Measurements from ENCODE around the gene ZNF750.

ZNF750 gene

GRCh38 chr17:82783498-82783897 is 56.3 kb downstream of the ZNF750 start:
- H3K9me3 ChIP-seq (ENCODE audit: insufficient read depth, low read length): no peaks in the 10 kb centered on the region
- no peaks in the 10 kb centered on the region for H3K27me3 ChIP-seq (ENCODE audit: low read depth, low read length)
- H3K4me1 ChIP-seq (ENCODE audit: low read length): peaks cover 3% of the 10 kb centered on the region; the same call in 1 of the 2 replicates
- H3K4me2 ChIP-seq (ENCODE audit: low read length): no peak overlapping the region
- TF ChIP-seq CTCF (IDR thresholded peaks at IDR 0.05; ENCODE audit: low read depth, low read length) (no peak), EZH2phosphoT487 (IDR thresholded peaks at IDR 0.05; ENCODE audit: low read depth) (no peak)
- no peak overlapping the region for H3K4me3 ChIP-seq (ENCODE audit: low read length)
- no peak overlapping the region for H2AFZ ChIP-seq (ENCODE audit: low read depth, low read length)
- H3K9ac ChIP-seq (ENCODE audit: low read length): no peak overlapping the region
- no peaks in the 10 kb centered on the region for H3K79me2 ChIP-seq (ENCODE audit: low read length)
- no peak overlapping the region for H3K27ac ChIP-seq (ENCODE audit: low read length)
- H3K36me3 ChIP-seq (replicated peaks; ENCODE audit: low read depth, low read length): peaks cover 9% of the 10 kb centered on the region
- peaks cover 7% of the 10 kb centered on the region; the same call in 1 of the 2 replicates for H4K20me1 ChIP-seq (ENCODE audit: insufficient read depth, low read length)

- H4K20me1 ChIP-seq (ENCODE audit: insufficient read depth, low read length): peaks cover 7% of the 10 kb centered on the region; the same call in 1 of the 2 replicates
- no peak overlapping the region for H2AFZ ChIP-seq (ENCODE audit: low read depth, low read length)
- H3K9ac ChIP-seq (ENCODE audit: low read length): no peak overlapping the region
- no peaks in the 10 kb centered on the region for H3K79me2 ChIP-seq (ENCODE audit: low read length)
- TF ChIP-seq CTCF (IDR thresholded peaks at IDR 0.05; ENCODE audit: low read depth, low read length): no peak
- no peak for TF ChIP-seq EZH2phosphoT487 (IDR thresholded peaks at IDR 0.05; ENCODE audit: low read depth)
- H3K4me3 ChIP-seq (ENCODE audit: low read length): no peak overlapping the region
- no peaks in the 10 kb centered on the region for H3K27me3 ChIP-seq (ENCODE audit: low read depth, low read length)
- no peak overlapping the region for H3K4me2 ChIP-seq (ENCODE audit: low read length)
- H3K9me3 ChIP-seq (ENCODE audit: insufficient read depth, low read length): no peaks in the 10 kb centered on the region
- H3K27ac ChIP-seq (ENCODE audit: low read length): no peak overlapping the region
- peaks cover 9% of the 10 kb centered on the region for H3K36me3 ChIP-seq (replicated peaks; ENCODE audit: low read depth, low read length)
- H3K4me1 ChIP-seq (ENCODE audit: low read length): peaks cover 3% of the 10 kb centered on the region; the same call in 1 of the 2 replicates
These were observed 57.1 kb downstream of the ZNF750 start for GRCh38 chr17:82782657-82783207.

DNA sequence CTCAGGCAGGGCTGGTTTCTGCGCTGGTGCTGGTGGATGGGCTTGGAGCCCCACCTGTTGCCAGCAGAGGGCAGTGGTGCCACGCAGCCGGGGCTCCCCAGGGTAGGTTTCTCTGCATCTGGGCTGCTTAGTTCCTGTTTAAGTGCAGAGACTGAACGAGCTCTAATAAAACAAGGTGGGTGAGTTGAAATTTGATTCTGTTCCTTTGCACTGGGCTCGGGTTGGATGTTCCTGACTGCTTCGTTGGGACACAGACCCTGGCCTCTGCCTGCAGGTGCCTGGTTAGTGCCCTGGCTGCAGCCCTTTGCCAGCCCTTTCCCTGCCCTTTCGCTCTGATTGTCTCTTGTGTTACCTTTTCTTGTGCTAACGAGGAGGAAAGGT is 57.9 kb downstream of the ZNF750 start:
- Histone ChIP-seq H4K20me1 (ENCODE audit: insufficient read depth, low read length) (peaks cover 7% of the 10 kb centered on the region; the same call in 1 of the 2 replicates), H3K79me2 (ENCODE audit: low read length) (no peaks in the 10 kb centered on the region), H2AFZ (ENCODE audit: low read depth, low read length) (no peak overlapping the region), H3K4me1 (ENCODE audit: low read length) (peaks cover 3% of the 10 kb centered on the region; the same call in 1 of the 2 replicates), H3K36me3 (replicated peaks; ENCODE audit: low read depth, low read length) (peaks cover 9% of the 10 kb centered on the region), H3K9me3 (ENCODE audit: insufficient read depth, low read length) (no peaks in the 10 kb centered on the region), H3K4me2 (ENCODE audit: low read length) (no peak overlapping the region), H3K27ac (ENCODE audit: low read length) (no peak overlapping the region), H3K9ac (ENCODE audit: low read length) (no peak overlapping the region), H3K27me3 (ENCODE audit: low read depth, low read length) (no peaks in the 10 kb centered on the region), H3K4me3 (ENCODE audit: low read length) (no peak overlapping the region)
- TF ChIP-seq CTCF (IDR thresholded peaks at IDR 0.05; ENCODE audit: low read depth, low read length): peak; percentile 98
- no peak for TF ChIP-seq EZH2phosphoT487 (IDR thresholded peaks at IDR 0.05; ENCODE audit: low read depth)

- H3K36me3 ChIP-seq (replicated peaks; ENCODE audit: low read depth, low read length): peaks cover 15% of the 10 kb centered on the region
- H3K4me3 ChIP-seq (ENCODE audit: low read length): no peak overlapping the region
- H3K4me2 ChIP-seq (ENCODE audit: low read length): no peak overlapping the region
- no peak overlapping the region for H2AFZ ChIP-seq (ENCODE audit: low read depth, low read length)
- H3K27me3 ChIP-seq (ENCODE audit: low read depth, low read length): no peaks in the 10 kb centered on the region
- no peak overlapping the region for H3K27ac ChIP-seq (ENCODE audit: low read length)
- H4K20me1 ChIP-seq (ENCODE audit: insufficient read depth, low read length): peaks cover 6% of the 10 kb centered on the region; the same call in 1 of the 2 replicates
- no peak overlapping the region for H3K9ac ChIP-seq (ENCODE audit: low read length)
- no peaks in the 10 kb centered on the region for H3K9me3 ChIP-seq (ENCODE audit: insufficient read depth, low read length)
- H3K79me2 ChIP-seq (ENCODE audit: low read length): no peaks in the 10 kb centered on the region
- H3K4me1 ChIP-seq (ENCODE audit: low read length): peaks cover 3% of the 10 kb centered on the region; the same call in 1 of the 2 replicates
- TF ChIP-seq CTCF (IDR thresholded peaks at IDR 0.05; ENCODE audit: low read depth, low read length): no peak
- TF ChIP-seq EZH2phosphoT487 (IDR thresholded peaks at IDR 0.05; ENCODE audit: low read depth): no peak
These were observed 58.6 kb downstream of the ZNF750 start for GRCh38 chr17:82780971-82781893.
